Peyer's patch (tissue), 4 donors: ENCODE measurements around the gene PPP6R1.

Source experiments
- POLR2A ChIP-seq, 2 donors: fragments of 450-650 bp; IDR thresholded peaks; one replicate each; pipeline ENCODE4 v1.5.1; 2017; ENCODE audit warnings: antibody characterized with exemption in 2 of 2, mild to moderate bottlenecking in 2 of 2, moderate library complexity in 2 of 2
- TF ChIP-seq, protein P1 (sequence below), 6 experiments: fragments of 450-650 bp in 4 of 6; fragments of 200-600 bp in 2 of 6; sonication (generic) in 1 of 6; IDR thresholded peaks; one replicate each; pipeline ENCODE4 v1.5.1; 2017 to 2019; ENCODE audit warnings: antibody characterized with exemption in 6 of 6, mild to moderate bottlenecking in 3 of 6, moderate library complexity in 1 of 6

DNA sequence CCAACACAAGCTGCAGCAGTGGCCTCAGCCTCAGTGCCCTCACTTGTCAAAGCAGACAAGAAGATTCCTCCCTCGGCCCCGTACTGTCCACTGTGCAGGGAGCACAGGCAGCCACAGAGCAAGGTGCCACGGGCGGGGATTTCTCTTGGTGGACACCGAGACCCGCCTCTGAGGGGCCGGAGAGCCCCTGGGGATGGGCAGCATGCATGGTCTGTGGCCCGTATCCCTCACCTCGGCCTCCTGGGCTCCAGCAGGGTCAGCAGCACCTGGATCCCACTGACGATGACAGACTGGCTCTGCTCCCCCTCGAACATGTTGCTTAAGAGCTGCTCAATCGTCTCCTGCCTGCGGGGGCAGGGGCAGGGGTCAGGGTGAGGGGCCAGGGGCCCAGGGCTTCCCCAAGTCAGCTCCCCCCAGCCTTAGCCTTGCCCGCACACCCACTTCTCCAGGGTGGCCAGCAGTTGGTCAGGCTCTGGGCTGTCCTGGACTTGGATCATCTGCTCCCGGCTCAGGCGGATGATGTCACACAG, 16.8 kb downstream of the PPP6R1 start:
- TF ChIP-seq, protein P1, sequence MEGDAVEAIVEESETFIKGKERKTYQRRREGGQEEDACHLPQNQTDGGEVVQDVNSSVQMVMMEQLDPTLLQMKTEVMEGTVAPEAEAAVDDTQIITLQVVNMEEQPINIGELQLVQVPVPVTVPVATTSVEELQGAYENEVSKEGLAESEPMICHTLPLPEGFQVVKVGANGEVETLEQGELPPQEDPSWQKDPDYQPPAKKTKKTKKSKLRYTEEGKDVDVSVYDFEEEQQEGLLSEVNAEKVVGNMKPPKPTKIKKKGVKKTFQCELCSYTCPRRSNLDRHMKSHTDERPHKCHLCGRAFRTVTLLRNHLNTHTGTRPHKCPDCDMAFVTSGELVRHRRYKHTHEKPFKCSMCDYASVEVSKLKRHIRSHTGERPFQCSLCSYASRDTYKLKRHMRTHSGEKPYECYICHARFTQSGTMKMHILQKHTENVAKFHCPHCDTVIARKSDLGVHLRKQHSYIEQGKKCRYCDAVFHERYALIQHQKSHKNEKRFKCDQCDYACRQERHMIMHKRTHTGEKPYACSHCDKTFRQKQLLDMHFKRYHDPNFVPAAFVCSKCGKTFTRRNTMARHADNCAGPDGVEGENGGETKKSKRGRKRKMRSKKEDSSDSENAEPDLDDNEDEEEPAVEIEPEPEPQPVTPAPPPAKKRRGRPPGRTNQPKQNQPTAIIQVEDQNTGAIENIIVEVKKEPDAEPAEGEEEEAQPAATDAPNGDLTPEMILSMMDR (IDR thresholded peaks at IDR 0.05), result no peak
- no peak for TF ChIP-seq POLR2A (IDR thresholded peaks at IDR 0.05)
